ENCODE measurements around the gene DHRS11.
A peak's percentile ranks its signal among the peaks of the same experiment; 100 is the strongest.
"Not testable (repeated sequence)": the region's sequence is repeated elsewhere in the genome, so short reads cannot be mapped to it uniquely, and the experiment has no call there.

DHRS11 gene

GRCh38 chr17:36594626-36595401, 3.1 kb downstream of the DHRS11 start:
- DNase-seq (ENCODE audit: low spot score) = no peak

GRCh38 chr17:36597226-36597625, 5.5 kb downstream of the DHRS11 start:
- no peak for DNase-seq (ENCODE audit: low spot score)

GRCh38 chr17:36597866-36598777, 6.4 kb downstream of the DHRS11 start:
- no peak for DNase-seq (ENCODE audit: low spot score)

- no peak for DNase-seq (ENCODE audit: low spot score)
Measured at GRCh38 chr17:36598951-36599401, 7.3 kb downstream of the DHRS11 start.

GRCh38 chr17:36599546-36600250, 8.0 kb downstream of the DHRS11 start:
- DNase-seq (ENCODE audit: low spot score) = no peak

GRCh38 chr17:36600465-36600864, 8.8 kb downstream of the DHRS11 start:
- no peak for DNase-seq (ENCODE audit: low spot score)

GRCh38 chr17:36600936-36601302, 9.2 kb downstream of the DHRS11 start:
- no peak for DNase-seq (ENCODE audit: low spot score)

GRCh38 chr17:36601303-36602029, 9.8 kb downstream of the DHRS11 start, which contains the start of gene MRM1:
TSS of gene MRM1 (plus strand) at chr17:36601583. CDS start at chr17:36601811, 228 bp downstream.
- DNase-seq (ENCODE audit: low spot score) = peak; percentile 95

GRCh38 chr17:36602030-36602748, 10.5 kb downstream of the DHRS11 start:
- DNase-seq (ENCODE audit: low spot score) = peak; percentile 44

GRCh38 chr17:36602924-36603384, 11.3 kb downstream of the DHRS11 start:
- peak; percentile 72 for DNase-seq (ENCODE audit: low spot score)

GRCh38 chr17:36605028-36605427, 13.3 kb downstream of the DHRS11 start:
- DNase-seq (ENCODE audit: low spot score) = not testable (repeated sequence)

GRCh38 chr17:36608280-36608679, 16.6 kb downstream of the DHRS11 start:
- DNase-seq (ENCODE audit: low spot score) = no peak

GRCh38 chr17:36608794-36609497, 17.3 kb downstream of the DHRS11 start:
- DNase-seq (ENCODE audit: low spot score) = peak; percentile 56

- DNase-seq (ENCODE audit: low spot score) = no peak
Measured at GRCh38 chr17:36609498-36609862, 17.8 kb downstream of the DHRS11 start.

- no peak for DNase-seq (ENCODE audit: low spot score)
Measured at GRCh38 chr17:36610474-36610873, 18.8 kb downstream of the DHRS11 start.

- DNase-seq (ENCODE audit: low spot score) = peak; percentile 35
Measured at GRCh38 chr17:36611345-36612072, 19.8 kb downstream of the DHRS11 start.

GRCh38 chr17:36612323-36612722, 20.6 kb downstream of the DHRS11 start:
- no peak for DNase-seq (ENCODE audit: low spot score)

GRCh38 chr17:36613155-36613554, 21.5 kb downstream of the DHRS11 start:
- DNase-seq (ENCODE audit: low spot score) = no peak

GRCh38 chr17:36614081-36614480, 22.4 kb downstream of the DHRS11 start:
- DNase-seq (ENCODE audit: low spot score) = no peak

Measured in kidney tubule cell (primary cell).